ENCODE results near the gene UGT1A3.

UGT1A3 gene

DNA sequence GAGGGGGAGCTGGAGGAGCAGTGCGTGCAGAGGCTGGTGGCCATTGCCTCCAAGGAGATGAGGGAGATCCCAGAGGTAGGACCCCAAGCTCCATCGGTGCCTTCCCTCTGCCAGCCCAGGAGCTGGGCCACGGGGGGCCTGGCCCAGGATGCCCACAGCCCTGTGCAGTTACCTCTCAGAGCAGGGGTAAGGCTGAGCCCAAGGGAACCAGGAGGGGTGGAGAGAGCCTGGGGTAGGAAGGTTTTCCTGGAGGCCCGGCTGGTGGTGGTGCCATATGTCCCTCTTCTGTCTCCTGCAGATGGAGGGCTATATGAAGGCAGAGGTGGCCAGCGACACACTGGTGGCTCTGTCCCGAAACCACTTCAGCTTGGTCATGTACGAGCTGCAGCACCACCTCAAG is 60.7 kb downstream of the UGT1A3 start:
- no peak for DNase-seq (ENCODE audit: low read depth, low spot score)
- CTCF ChIA-PET = no interaction called here
- no peak overlapping the region for H3K4me3 ChIP-seq (ENCODE audit: low read depth, low read length)
- POLR2A ChIA-PET = no interaction called here
- TF ChIP-seq, protein P1, sequence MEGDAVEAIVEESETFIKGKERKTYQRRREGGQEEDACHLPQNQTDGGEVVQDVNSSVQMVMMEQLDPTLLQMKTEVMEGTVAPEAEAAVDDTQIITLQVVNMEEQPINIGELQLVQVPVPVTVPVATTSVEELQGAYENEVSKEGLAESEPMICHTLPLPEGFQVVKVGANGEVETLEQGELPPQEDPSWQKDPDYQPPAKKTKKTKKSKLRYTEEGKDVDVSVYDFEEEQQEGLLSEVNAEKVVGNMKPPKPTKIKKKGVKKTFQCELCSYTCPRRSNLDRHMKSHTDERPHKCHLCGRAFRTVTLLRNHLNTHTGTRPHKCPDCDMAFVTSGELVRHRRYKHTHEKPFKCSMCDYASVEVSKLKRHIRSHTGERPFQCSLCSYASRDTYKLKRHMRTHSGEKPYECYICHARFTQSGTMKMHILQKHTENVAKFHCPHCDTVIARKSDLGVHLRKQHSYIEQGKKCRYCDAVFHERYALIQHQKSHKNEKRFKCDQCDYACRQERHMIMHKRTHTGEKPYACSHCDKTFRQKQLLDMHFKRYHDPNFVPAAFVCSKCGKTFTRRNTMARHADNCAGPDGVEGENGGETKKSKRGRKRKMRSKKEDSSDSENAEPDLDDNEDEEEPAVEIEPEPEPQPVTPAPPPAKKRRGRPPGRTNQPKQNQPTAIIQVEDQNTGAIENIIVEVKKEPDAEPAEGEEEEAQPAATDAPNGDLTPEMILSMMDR (IDR thresholded peaks at IDR 0.05; ENCODE audit: insufficient read depth, low read length, missing control alignments) = no peak

- H3K4me3 ChIP-seq (ENCODE audit: low read depth, low read length) = no peak overlapping the region
- POLR2A ChIA-PET = no interaction called here
- TF ChIP-seq, protein P1 (IDR thresholded peaks at IDR 0.05; ENCODE audit: insufficient read depth, low read length, missing control alignments) = no peak
- CTCF ChIA-PET = no interaction called here
- no peak for DNase-seq (ENCODE audit: low read depth, low spot score)
Measured at GRCh38 chr2:233791151-233791882, 62.5 kb downstream of the UGT1A3 start.

GRCh38 chr2:233791883-233792329 is 63.1 kb downstream of the UGT1A3 start:
- DNase-seq (ENCODE audit: low read depth, low spot score) = no peak
- H3K4me3 ChIP-seq (ENCODE audit: low read depth, low read length) = no peak overlapping the region
- ChIA-PET POLR2A (no interaction called here), CTCF (no interaction called here)
- TF ChIP-seq, protein P1 (IDR thresholded peaks at IDR 0.05; ENCODE audit: insufficient read depth, low read length, missing control alignments) = no peak

- DNase-seq (ENCODE audit: low read depth, low spot score) = no peak
- no peak overlapping the region for H3K4me3 ChIP-seq (ENCODE audit: low read depth, low read length)
- POLR2A ChIA-PET = no interaction called here
- TF ChIP-seq, protein P1 (IDR thresholded peaks at IDR 0.05; ENCODE audit: insufficient read depth, low read length, missing control alignments) = no peak
- CTCF ChIA-PET = no interaction called here
Measured at GRCh38 chr2:233792720-233793119, 63.9 kb downstream of the UGT1A3 start.

- DNase-seq (ENCODE audit: low read depth, low spot score) = no peak
- no peak overlapping the region for H3K4me3 ChIP-seq (ENCODE audit: low read depth, low read length)
- ChIA-PET POLR2A (no interaction called here), CTCF (no interaction called here)
- TF ChIP-seq, protein P1 (IDR thresholded peaks at IDR 0.05; ENCODE audit: insufficient read depth, low read length, missing control alignments) = no peak
Measured at GRCh38 chr2:233793465-233794127, 64.8 kb downstream of the UGT1A3 start.

DNA sequence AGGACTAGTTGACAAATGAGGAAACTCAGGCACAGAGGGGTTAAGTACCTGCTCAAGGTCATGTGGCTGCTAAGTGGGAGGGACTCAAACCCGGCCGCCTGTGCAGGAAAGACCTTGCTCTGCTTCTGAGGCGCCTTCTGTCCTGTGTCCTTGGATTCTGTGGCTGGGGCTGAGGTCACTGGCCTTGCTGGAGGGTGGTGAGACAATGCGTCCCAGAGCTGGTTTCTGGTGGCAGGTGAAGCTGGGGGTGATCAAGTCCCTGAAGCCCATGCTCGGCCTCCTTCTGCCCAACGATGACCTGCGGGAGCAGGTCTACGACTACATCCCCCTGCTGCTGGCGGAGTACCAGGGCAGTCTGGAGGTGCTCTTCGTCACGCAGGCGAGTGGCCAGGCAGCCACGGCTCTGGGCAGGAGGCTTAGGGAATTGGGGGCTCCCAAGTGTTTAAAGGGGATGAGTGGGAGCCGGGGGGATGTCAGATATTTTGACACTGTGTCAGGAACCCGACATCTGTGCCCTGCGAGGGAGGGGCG is 65.4 kb downstream of the UGT1A3 start:
- H3K4me3 ChIP-seq (ENCODE audit: low read depth, low read length) = no peak overlapping the region
- DNase-seq (ENCODE audit: low read depth, low spot score) = no peak
- CTCF ChIA-PET = no interaction called here
- POLR2A ChIA-PET = no interaction called here
- TF ChIP-seq, protein P1 (IDR thresholded peaks at IDR 0.05; ENCODE audit: insufficient read depth, low read length, missing control alignments) = no peak
